Coronary artery (tissue), 2 donors: ENCODE data around the gene HLA-DOA.

Experiments
- DNase-seq: peaks from one replicate; pipeline ENCODE4 v3.0.0-alpha.2; 2017; ENCODE audit warnings: low spot score
- H3K27ac ChIP-seq, 2 donors: fragments of 200-600 bp; sonication (generic); one replicate each; pipeline ENCODE4 v1.5.1; 2016 to 2019
- H3K4me3 ChIP-seq: fragments of 200-600 bp; sonication (generic); 2 replicates; pipeline ENCODE4 v1.5.1; 2016; ENCODE audit warnings: mild to moderate bottlenecking, moderate library complexity
- CTCF ChIP-seq: fragments of 200-600 bp; sonication (generic); IDR thresholded peaks from one replicate; pipeline ENCODE4 v1.5.1; 2019; ENCODE audit warnings: antibody characterized with exemption

The HLA-DOA gene

GRCh38 chr6:32960563-32960962, 48.8 kb downstream of the HLA-DOA start:
- TF ChIP-seq CTCF = no peak

GRCh38 chr6:32956176-32956575, 53.2 kb downstream of the HLA-DOA start:
- H3K27ac ChIP-seq = no peak overlapping the region
- no peak for DNase-seq
- TF ChIP-seq CTCF = no peak
- no peak overlapping the region for H3K4me3 ChIP-seq

More at GRCh38 chr6:32960563-32960962, 48.8 kb downstream of the HLA-DOA start:
- H3K4me3 ChIP-seq = no peak overlapping the region
- DNase-seq = no peak
- H3K27ac ChIP-seq = no peak overlapping the region

- TF ChIP-seq CTCF = no peak
- DNase-seq = no peak
- no peak overlapping the region for H3K27ac ChIP-seq
- H3K4me3 ChIP-seq = no peak overlapping the region
Measured at GRCh38 chr6:32954986-32955802, 54.2 kb downstream of the HLA-DOA start.

GRCh38 chr6:32954267-32954666, 55.1 kb downstream of the HLA-DOA start:
- DNase-seq = no peak
- Histone ChIP-seq H3K4me3 (no peak overlapping the region), H3K27ac (no peak overlapping the region)
- TF ChIP-seq CTCF = no peak
